HepG2 (cell line): Measurements from ENCODE around the gene ESRP2. TPM values are rescaled to one million over a fixed set of nuclear protein-coding genes. Genes with fewer than 3 reads are reported as not detected.
A peak's percentile ranks its signal among the peaks of the same experiment; 100 is the strongest.

Experiments used
- ATAC-seq: fragments of 200-7000 bp; cut with Tn5 transposase; 3 replicates; pipeline ENCODE4 v1.9.1; 2020; ENCODE audit warnings: mild to moderate bottlenecking, moderate library complexity
- BruUV-seq: library from RNA; stranded (reverse); fragments of 400-500 nt; replicated peaks from 2 replicates; lab custom pipeline; 2021; lab: Mats Ljungman, UMichigan
- CTCF ChIA-PET: fragments of 300-600 bp; formaldehyde crosslinking; extraction: SDS; loops from one replicate; lab custom pipeline; 2021; ENCODE audit warnings: low total read pairs, inconsistent platforms, low intra/inter-chr PET ratio; lab: Yijun Ruan, JAX
- POLR2A ChIA-PET: fragments of 350-600 bp; sonication (Branson Sonifier 250); formaldehyde crosslinking; loops from one replicate; lab custom pipeline; 2020; ENCODE audit warnings: antibody characterized with exemption, inconsistent platforms; lab: Yijun Ruan, JAX
- DNase-seq: peaks from one replicate; pipeline ENCODE4 v3.0.0-alpha.2; 2015; ENCODE audit warnings: low spot score
- FAIRE-seq: peaks from 3 replicates; lab custom pipeline; 2011; peaks lifted over from hg19 to GRCh38; lab: Jason Lieb, UNC
- H2AFZ ChIP-seq: one replicate; pipeline ENCODE4 v1.6.1; 2011; ENCODE audit warnings: low read length, inconsistent platforms
- H3K27ac ChIP-seq: fragments of 300-600 bp; 3 replicates; pipeline ENCODE4 v1.8.0; 2011; ENCODE audit warnings: mixed run types, mild to moderate bottlenecking, mixed read lengths, low read length, inconsistent platforms; ENCODE audit not compliant: insufficient read depth; ENCODE audit errors: extremely low read length
- H3K27me3 ChIP-seq, 2 experiments: fragments of 200-600 bp in 1 of 2; 2 replicates in 1 of 2; 3 replicates in 1 of 2; pipeline versions ENCODE4 v1.6.0 to v1.8.0; 2011; ENCODE audit warnings: low read length in 2 of 2, mild to moderate bottlenecking in 2 of 2, moderate library complexity in 2 of 2, inconsistent platforms in 1 of 2; ENCODE audit not compliant: insufficient read depth in 2 of 2, control insufficient read depth in 1 of 2
- H3K36me3 ChIP-seq, 2 experiments: fragments of 200-600 bp in 1 of 2; replicated peaks in 1 of 2; 2 replicates in 1 of 2; 3 replicates in 1 of 2; pipeline versions ENCODE4 v1.5.1 to v1.8.0; 2011; ENCODE audit warnings: low read length in 2 of 2, inconsistent platforms in 1 of 2; ENCODE audit not compliant: insufficient read depth in 2 of 2, control insufficient read depth in 1 of 2
- H3K4me1 ChIP-seq: 2 replicates; pipeline ENCODE4 v1.5.1; 2012; ENCODE audit warnings: low read length, inconsistent platforms; ENCODE audit not compliant: insufficient read depth
- H3K4me2 ChIP-seq: 2 replicates; pipeline ENCODE4 v1.6.0; 2011; ENCODE audit warnings: low read depth, low read length, inconsistent platforms
- H3K4me3 ChIP-seq, 3 experiments: fragments of 200-600 bp in 1 of 3; sonication (generic), shearing (Covaris generic) in 1 of 3; replicated peaks in 1 of 3; 2 replicates each; pipeline ENCODE4 v1.5.1; 2011 to 2016; ENCODE audit warnings: low read length in 3 of 3, inconsistent platforms in 2 of 3, low read depth in 2 of 3, mild to moderate bottlenecking in 2 of 3, control low read depth in 1 of 3, mixed read lengths in 1 of 3; ENCODE audit not compliant: insufficient read depth in 1 of 3
- H3K79me2 ChIP-seq: one replicate; pipeline ENCODE4 v1.6.1; 2011; ENCODE audit warnings: low read length, inconsistent platforms; ENCODE audit not compliant: insufficient read depth
- H3K9ac ChIP-seq: 2 replicates; pipeline ENCODE4 v1.6.0; 2011; ENCODE audit warnings: mild to moderate bottlenecking, low read depth, low read length, inconsistent platforms; ENCODE audit not compliant: insufficient read depth
- H3K9me3 ChIP-seq: 2 replicates; pipeline ENCODE4 v1.5.1; 2012; ENCODE audit warnings: mild to moderate bottlenecking, low read length
- H4K20me1 ChIP-seq: 2 replicates; pipeline ENCODE4 v1.6.0; 2011; ENCODE audit warnings: inconsistent platforms, mild to moderate bottlenecking, low read length, moderate library complexity; ENCODE audit not compliant: insufficient read depth
- ATF2 ChIP-seq: sonication (generic); formaldehyde crosslinking; IDR thresholded peaks from 2 replicates; pipeline ENCODE4 v1.4.0; 2020; ENCODE audit warnings: missing genetic modification reagents
- CBFB ChIP-seq: sonication (generic); formaldehyde crosslinking; IDR thresholded peaks from 2 replicates; pipeline ENCODE4 v1.4.0; 2020; ENCODE audit warnings: missing genetic modification reagents
- CENPT ChIP-seq: sonication (generic); formaldehyde crosslinking; IDR thresholded peaks from 2 replicates; pipeline ENCODE4 v1.8.0; 2022; ENCODE audit warnings: low read depth, mild to moderate bottlenecking, moderate library complexity, missing genetic modification reagents
- HNRNPL ChIP-seq: fragments of 200-400 bp; formaldehyde crosslinking; IDR thresholded peaks from 2 replicates; pipeline ENCODE4 v1.6.1; 2017; ENCODE audit warnings: mild to moderate bottlenecking, low read depth, low read length
- KDM5A ChIP-seq: fragments of 200-600 bp; sonication (generic); IDR thresholded peaks from 2 replicates; pipeline ENCODE4 v1.7.0; 2018; ENCODE audit warnings: antibody characterized with exemption, mild to moderate bottlenecking, low read length, borderline replicate concordance
- MXI1 ChIP-seq: IDR thresholded peaks from 3 replicates; pipeline ENCODE4 v1.6.1; 2012; ENCODE audit warnings: low read depth, low read length, inconsistent platforms, borderline replicate concordance
- MYPOP ChIP-seq: sonication (generic); formaldehyde crosslinking; IDR thresholded peaks from 2 replicates; pipeline ENCODE4 v1.8.1; 2023; ENCODE audit warnings: mild to moderate bottlenecking, moderate library complexity, missing genetic modification reagents
- POLR2AphosphoS5 ChIP-seq: IDR thresholded peaks from 2 replicates; pipeline ENCODE4 v1.6.1; 2012; ENCODE audit warnings: low read depth, low read length
- POLR2G ChIP-seq: fragments of 200-400 bp; formaldehyde crosslinking; IDR thresholded peaks from 2 replicates; pipeline ENCODE4 v1.6.1; 2018; ENCODE audit warnings: mild to moderate bottlenecking, low read depth, low read length, moderate library complexity
- RAD21 ChIP-seq: fragments of 450-650 bp; formaldehyde crosslinking; IDR thresholded peaks from 2 replicates; pipeline ENCODE4 v1.5.0; 2020; ENCODE audit warnings: mild to moderate bottlenecking
- RBM22 ChIP-seq: fragments of 200-400 bp; formaldehyde crosslinking; optimal IDR thresholded peaks from 2 replicates; pipeline ENCODE3; 2017; ENCODE audit warnings: mild to moderate bottlenecking, low read length, moderate library complexity
- RFX1 ChIP-seq: fragments of 450-650 bp; IDR thresholded peaks from 2 replicates; pipeline ENCODE4 v1.6.1; 2017
- ZC3H13 ChIP-seq: sonication (generic); formaldehyde crosslinking; IDR thresholded peaks from 2 replicates; pipeline ENCODE4 v1.8.1; 2023; ENCODE audit warnings: mild to moderate bottlenecking, missing genetic modification reagents, moderate library complexity
- ZC3H4 ChIP-seq: sonication (generic); formaldehyde crosslinking; IDR thresholded peaks from 2 replicates; pipeline ENCODE4 v1.4.0; 2020; ENCODE audit warnings: missing genetic modification reagents, borderline replicate concordance
- ZNF232 ChIP-seq: sonication (generic); formaldehyde crosslinking; IDR thresholded peaks from 2 replicates; pipeline ENCODE4 v1.4.0; 2020; ENCODE audit warnings: missing genetic modification reagents, borderline replicate concordance
- ZNF256 ChIP-seq: sonication (generic); formaldehyde crosslinking; conservative IDR thresholded peaks from 2 replicates; pipeline ENCODE4 v1.4.0; 2020; ENCODE audit warnings: missing genetic modification reagents
- ZNF501 ChIP-seq: sonication (generic); formaldehyde crosslinking; IDR thresholded peaks from 2 replicates; pipeline ENCODE4 v1.5.1; 2020; ENCODE audit warnings: mild to moderate bottlenecking, moderate library complexity, missing genetic modification reagents
- WGBS: methylation state at CpG from one replicate; pipeline ENCODE4 v1.1.6; 2017; ENCODE audit warnings: low lambda C conversion rate; 5-methylcytosine and 5-hydroxymethylcytosine counted together
- in situ Hi-C: cut with HindIII; loops from 2 replicates; pipeline ENCODE4 v1.10.0; 2017; ENCODE audit warnings: low pct_unique_long_range_greater_than_20kb; ENCODE audit not compliant: extremely low pct_ligation_motif_present
- intact Hi-C: fragments of 100-400 bp; cut with micrococcal nuclease; formaldehyde crosslinking; loops from one replicate; pipeline ENCODE4 v1.10.0; 2022; ENCODE audit not compliant: unreplicated experiment
- polyA plus RNA-seq, 8 experiments: library from polyadenylated mRNA; depleted of rRNA in 3 of 8; stranded (reverse) in 7 of 8; unstranded in 1 of 8; fragments of >200 nt; fragmentation: Illumina TruSeq in 4 of 8; extraction: Trizol in 4 of 8; gene quantifications; 2 replicates each; pipeline versions ENCODE4 v1.2.1 to v1.2.3, GENCODE V29; 2011 to 2016; ENCODE audit warnings: low read depth in 4 of 8, missing spikeins in 1 of 8, mixed read lengths in 1 of 8; ENCODE audit not compliant: insufficient read depth in 1 of 8
- total RNA-seq, 5 experiments: library from RNA; depleted of rRNA; stranded (reverse); fragments of >200 nt; fragmentation: Illumina TruSeq; extraction: Trizol; gene quantifications; 2 replicates each; pipeline ENCODE4 v1.2.3, GENCODE V29; 2016; ENCODE audit warnings: low read depth in 1 of 5

The ESRP2 gene
- total and polyA plus RNA-seq, 2 of the 13 experiments (the other 11 are each of a cell fraction or from before 2014, with no cell fraction given): 21.1 to 32.4 TPM

GRCh38 chr16:68229431-68230175 lies 6.3 kb downstream of the ESRP2 start (continued):
- TF ChIP-seq ATF2 (CRISPR knock-in tag): no peak
- TF ChIP-seq ZNF501: peak; percentile 16; the same call in 1 of the 2 replicates
- 0 out of 2 replicates have a peak, but pooled peaks have one; percentile 40 for TF ChIP-seq ZNF232 (CRISPR knock-in tag)
- peak; percentile 75 for TF ChIP-seq RAD21 (CRISPR knock-in tag)

- DNase-seq: no peak
- in situ Hi-C loops: no loop called here
- WGBS: 99% methylated on average over 3 of the region's 3 CpGs
- ATAC-seq: no peak
- Histone ChIP-seq H3K4me1 (peaks cover 28% of the 10 kb centered on the region), H3K79me2 (peaks cover 5% of the 10 kb centered on the region), H3K4me3 (no peak overlapping the region), H3K9me3 (no peaks in the 10 kb centered on the region), H3K4me2 (no peak overlapping the region), H3K9ac (no peak overlapping the region), H3K36me3 (peaks cover 39 to 76% of the 10 kb centered on the region in 2 experiments), H4K20me1 (peaks cover 31% of the 10 kb centered on the region), H3K27me3 (no peaks in the 10 kb centered on the region), H3K27ac (no peak overlapping the region), H2AFZ (no peak overlapping the region)
- ChIA-PET CTCF (interaction anchor here (1.0 to 1.3 kb wide), 2 partner anchors 135 to 236 kb away, joined by 3 read pairs; no protein-coding TSS in a partner anchor), POLR2A (interaction anchor here (0.7 to 3.1 kb wide), 6 partner anchors 8 to 149 kb away, joined by 3 to 24 read pairs (median 4); partner anchors contain the start of genes ESRP2, NFATC3, PLA2G15 and PRMT7)
- peak; percentile 60 for FAIRE-seq
- BruUV-seq: no TSS peak
- TF ChIP-seq RBM22 (peak; percentile 73), ZNF256 (CRISPR knock-in tag) (no peak), CBFB (CRISPR knock-in tag) (no peak), MXI1 (no peak), MYPOP (CRISPR knock-in tag) (no peak), ZC3H13 (CRISPR knock-in tag) (peak; percentile 39; the same call in 1 of the 2 replicates), KDM5A (no peak), POLR2AphosphoS5 (peak; percentile 42), POLR2G (0 out of 2 replicates have a peak, but pooled peaks have one; percentile 18), CENPT (no peak), RFX1 (no peak), ZC3H4 (CRISPR knock-in tag) (peak; percentile 65; the same call in 1 of the 2 replicates), HNRNPL (no peak)
- intact Hi-C loops: loop anchor here (1.0 to 5.0 kb wide), 3 partner anchors 36 to 236 kb away; no protein-coding TSS in a partner anchor
Measured at GRCh38 chr16:68228652-68229051, 7.3 kb downstream of the ESRP2 start.
